NB4 (cell line): ENCODE results near the gene RABL6.

Experiments
- DNase-seq: peaks from one replicate; pipeline ENCODE4 v3.0.0; 2010; ENCODE audit warnings: low read depth
- H3K4me3 ChIP-seq: one replicate; pipeline ENCODE4 v1.5.1; 2011; ENCODE audit warnings: mild to moderate bottlenecking, low read depth, low read length, moderate library complexity
- CTCF ChIP-seq: IDR thresholded peaks from one replicate; pipeline ENCODE4 v1.5.1; 2012; ENCODE audit warnings: low read depth, low read length
- MAX ChIP-seq: IDR thresholded peaks from 2 replicates; pipeline ENCODE4 v1.6.1; 2011; ENCODE audit warnings: low read depth, low read length
- MYC ChIP-seq: IDR thresholded peaks from 2 replicates; pipeline ENCODE4 v1.6.1; 2011; ENCODE audit warnings: low read depth, low read length
- POLR2A ChIP-seq: IDR thresholded peaks from 2 replicates; pipeline ENCODE4 v1.6.1; 2011; ENCODE audit warnings: mild to moderate bottlenecking; ENCODE audit not compliant: insufficient read length; ENCODE audit errors: extremely low read depth

RABL6 gene

DNA sequence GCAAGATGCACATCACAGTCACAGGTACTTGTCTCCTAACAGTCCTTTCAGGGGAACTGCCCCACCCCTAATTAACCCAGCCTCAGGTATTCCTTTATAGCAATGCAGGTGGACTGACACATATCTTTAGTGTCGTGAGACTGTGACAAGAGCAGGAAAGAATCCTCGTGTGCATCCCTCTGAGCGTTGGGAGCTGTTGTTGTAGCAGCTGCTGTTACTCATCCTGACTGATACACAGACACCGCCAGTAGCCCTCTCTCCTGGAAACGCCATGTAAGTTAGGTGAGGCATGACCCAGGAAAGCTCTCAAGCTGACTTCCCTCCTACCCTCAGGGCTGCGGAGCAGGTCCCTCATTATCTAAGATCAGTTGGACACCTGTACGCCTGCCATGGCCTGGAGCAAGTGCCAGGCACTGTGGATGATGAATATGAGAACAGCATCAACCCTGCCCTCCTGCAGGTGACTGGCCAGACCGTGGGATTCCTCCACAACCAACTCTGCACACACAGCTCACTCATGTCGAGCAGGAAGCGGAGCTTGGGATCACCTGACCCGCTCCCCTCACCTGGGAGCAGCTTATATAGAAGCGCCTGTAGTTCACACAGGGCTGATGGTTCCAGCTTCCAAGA, 33.2 kb upstream of the RABL6 start:
- TF ChIP-seq POLR2A: no peak
- no peak for TF ChIP-seq CTCF
- TF ChIP-seq MAX: no peak
- TF ChIP-seq MYC: no peak
- DNase-seq: no peak
- H3K4me3 ChIP-seq: no peak overlapping the region

- H3K4me3 ChIP-seq: no peak overlapping the region
- DNase-seq: no peak
- no peak for TF ChIP-seq POLR2A
- no peak for TF ChIP-seq MYC
- no peak for TF ChIP-seq CTCF
- TF ChIP-seq MAX: no peak
Measured at GRCh38 chr9:136775191-136775590, 32.6 kb upstream of the RABL6 start.

GRCh38 chr9:136776947-136777346, 30.8 kb upstream of the RABL6 start:
- DNase-seq: no peak
- no peak for TF ChIP-seq POLR2A
- no peak for TF ChIP-seq CTCF
- TF ChIP-seq MAX: no peak
- TF ChIP-seq MYC: no peak
- H3K4me3 ChIP-seq: no peak overlapping the region

DNA sequence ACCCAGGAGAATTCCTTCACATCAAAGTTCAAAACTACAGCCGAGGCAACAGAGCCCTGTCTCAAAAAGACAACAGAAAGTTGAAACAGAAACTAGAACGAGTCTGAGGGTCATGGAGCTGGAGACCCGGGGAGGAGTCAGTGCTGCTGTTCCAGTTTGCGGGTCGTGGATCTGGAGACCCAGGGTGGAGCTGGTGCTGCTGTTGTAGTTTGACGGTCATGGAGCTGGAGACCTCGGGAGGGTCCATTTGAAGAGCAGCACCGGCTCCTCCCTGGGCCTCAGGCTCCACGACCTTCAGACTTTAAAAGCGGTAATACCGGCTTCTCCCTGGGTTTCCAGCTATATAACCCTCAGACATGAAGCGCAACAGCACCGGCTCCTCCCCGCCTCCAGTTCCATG, 30.4 kb upstream of the RABL6 start:
- no peak overlapping the region for H3K4me3 ChIP-seq
- TF ChIP-seq MAX: no peak
- TF ChIP-seq MYC: no peak
- no peak for TF ChIP-seq POLR2A
- no peak for TF ChIP-seq CTCF
- DNase-seq: no peak

- no peak overlapping the region for H3K4me3 ChIP-seq
- DNase-seq: no peak
- TF ChIP-seq CTCF: peak; percentile 2
- TF ChIP-seq MAX: no peak
Measured at GRCh38 chr9:136779808-136780207, 27.9 kb upstream of the RABL6 start.

- no peak overlapping the region for H3K4me3 ChIP-seq
- no peak for DNase-seq
- TF ChIP-seq CTCF: no peak
- no peak for TF ChIP-seq POLR2A
- no peak for TF ChIP-seq MYC
- no peak for TF ChIP-seq MAX
Measured at GRCh38 chr9:136782452-136782851, 25.3 kb upstream of the RABL6 start.
